KOPT-K1 (cell line): ENCODE results near the gene SETDB1.

Source experiments
- H3K27ac ChIP-seq: fragments of 200-600 bp; sonication (generic); 2 replicates; pipeline ENCODE4 v1.5.1; 2016; ENCODE audit warnings: antibody characterized with exemption, mild to moderate bottlenecking, low read depth, low read length; ENCODE audit not compliant: poor library complexity, severe bottlenecking
- H3K36me3 ChIP-seq: fragments of 200-600 bp; sonication (generic); 2 replicates; pipeline ENCODE4 v1.5.1; 2017; ENCODE audit warnings: antibody characterized with exemption, mild to moderate bottlenecking, low read length, moderate library complexity; ENCODE audit not compliant: insufficient read depth
- H3K9me3 ChIP-seq: fragments of 200-600 bp; sonication (generic); 2 replicates; pipeline ENCODE4 v1.5.1; 2017; ENCODE audit warnings: antibody characterized with exemption, low read length, mild to moderate bottlenecking; ENCODE audit not compliant: insufficient read depth, poor library complexity, severe bottlenecking

Gene SETDB1

DNA sequence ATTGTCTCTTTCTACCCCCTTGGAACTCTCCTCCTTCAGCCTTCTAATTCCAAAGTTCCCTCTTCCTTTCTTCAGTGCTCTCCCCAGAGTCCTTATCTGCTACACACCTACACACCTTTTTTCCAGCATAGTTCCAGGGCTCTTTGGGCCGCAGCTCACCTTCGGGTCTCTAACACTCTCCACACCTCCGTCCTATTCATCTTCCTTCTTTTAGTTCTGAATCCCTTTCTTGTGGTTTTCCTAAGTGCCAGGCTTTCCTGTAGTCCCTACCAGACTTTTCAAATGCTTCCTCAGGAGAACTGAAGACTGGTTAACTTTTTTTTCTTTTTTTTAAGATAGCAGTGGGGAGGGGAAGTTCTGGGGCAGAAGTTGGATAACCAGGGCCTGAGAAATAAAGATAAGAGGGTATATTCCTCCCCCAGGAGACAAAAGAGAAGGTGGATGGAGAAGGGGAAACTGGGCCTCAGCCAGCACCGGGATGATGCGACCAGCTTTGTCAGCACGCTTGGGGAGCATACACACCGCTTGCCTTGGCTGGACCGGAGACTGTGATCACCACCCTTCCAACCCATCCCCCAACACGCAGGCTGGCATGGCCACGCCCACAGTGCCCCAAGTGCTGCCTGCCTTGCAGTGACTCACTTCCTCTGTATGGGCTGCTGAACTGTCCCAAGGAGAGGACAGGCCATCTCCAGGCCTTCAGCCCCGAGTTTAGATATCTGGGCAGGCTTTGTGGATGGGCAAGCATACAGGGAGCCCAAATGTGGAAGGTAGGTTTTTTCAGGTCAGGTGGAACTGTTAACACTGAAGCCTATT lies 50.9 kb downstream of the SETDB1 start:
- no peaks in the 10 kb centered on the region for H3K9me3 ChIP-seq
- H3K36me3 ChIP-seq = peaks cover 4% of the 10 kb centered on the region
- peak overlapping the region; percentile 50 for H3K27ac ChIP-seq

DNA sequence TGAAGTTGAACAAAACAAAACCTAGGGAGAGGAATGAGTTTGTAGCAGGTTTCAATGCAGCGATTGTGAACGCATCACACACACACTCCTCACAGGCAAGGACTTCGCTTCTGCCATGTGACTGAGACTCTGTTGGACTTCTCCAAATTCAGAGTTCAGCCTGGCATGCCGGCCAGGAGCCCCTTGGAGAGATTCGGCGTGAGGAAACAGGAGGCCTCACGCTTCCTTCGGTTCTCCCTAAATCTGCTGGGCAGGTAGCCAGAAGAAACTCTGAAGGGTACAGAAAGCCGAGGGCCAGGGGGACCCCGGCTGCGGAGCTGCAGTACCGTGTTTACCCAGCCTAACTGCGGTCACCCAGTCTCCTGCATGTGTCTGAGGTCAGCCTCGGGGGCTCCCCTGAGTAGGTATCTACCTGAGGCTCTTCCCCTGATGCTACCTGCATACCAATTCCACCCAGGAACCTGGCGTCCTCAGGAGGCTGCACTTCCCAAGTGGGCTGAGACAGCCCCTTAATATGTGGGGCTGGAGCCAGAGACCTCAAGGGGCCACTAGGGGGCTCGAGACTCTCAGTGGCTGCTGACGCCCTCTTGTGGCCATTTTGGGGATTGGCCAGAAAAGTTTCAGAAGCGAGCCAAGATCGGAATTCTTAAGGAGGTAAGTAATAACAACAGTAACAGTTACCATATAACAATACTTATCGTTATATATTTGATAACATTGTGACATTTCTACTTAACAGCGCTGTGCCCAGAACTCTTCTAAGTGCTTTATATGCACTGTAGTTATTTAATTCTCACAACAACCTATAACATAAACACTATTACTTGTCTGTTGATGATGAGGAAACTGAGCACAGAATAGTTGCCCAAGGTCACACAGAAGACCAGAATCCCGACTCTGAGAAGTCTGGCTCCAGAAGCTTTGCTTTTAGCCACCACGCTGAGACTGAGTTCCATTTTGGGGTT lies 53.2 kb downstream of the SETDB1 start:
- Histone ChIP-seq H3K9me3 (no peaks in the 10 kb centered on the region), H3K27ac (no peak overlapping the region)

DNA sequence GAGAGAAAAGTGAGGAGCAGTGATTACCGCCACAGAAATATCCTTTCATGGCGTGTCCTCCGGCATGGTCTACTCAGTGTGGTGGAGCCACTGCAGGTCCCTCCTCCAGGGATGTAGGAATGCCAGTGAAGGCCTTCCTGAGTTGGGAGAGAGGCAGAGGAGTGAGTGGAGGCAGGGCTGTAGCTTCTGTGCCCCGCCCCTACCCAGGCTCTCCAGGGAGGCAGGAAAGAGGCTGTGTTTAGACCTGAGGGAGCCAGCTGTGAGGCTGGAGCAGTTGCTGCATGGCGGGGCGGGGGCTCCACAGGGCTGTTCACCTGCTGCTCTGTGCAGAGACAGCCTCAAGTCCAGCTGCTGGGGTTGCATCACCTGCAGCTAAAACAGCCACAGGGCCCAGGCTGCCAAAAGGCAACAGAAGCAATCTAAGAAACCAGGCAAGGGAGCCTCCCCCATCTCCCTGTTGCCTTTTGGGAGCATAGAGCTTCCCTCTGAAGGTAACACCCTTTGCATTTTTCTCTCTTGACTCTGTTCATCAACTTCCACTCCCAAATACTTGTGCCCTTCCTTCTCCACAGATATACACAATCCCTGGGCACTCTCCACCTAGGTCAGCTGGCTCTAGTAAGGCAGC lies 55.1 kb downstream of the SETDB1 start:
- Histone ChIP-seq H3K36me3 (no peaks in the 10 kb centered on the region), H3K27ac (no peak overlapping the region)

More for the DNA sequence above, 53.2 kb downstream of the SETDB1 start:
- no peaks in the 10 kb centered on the region for H3K36me3 ChIP-seq

DNA sequence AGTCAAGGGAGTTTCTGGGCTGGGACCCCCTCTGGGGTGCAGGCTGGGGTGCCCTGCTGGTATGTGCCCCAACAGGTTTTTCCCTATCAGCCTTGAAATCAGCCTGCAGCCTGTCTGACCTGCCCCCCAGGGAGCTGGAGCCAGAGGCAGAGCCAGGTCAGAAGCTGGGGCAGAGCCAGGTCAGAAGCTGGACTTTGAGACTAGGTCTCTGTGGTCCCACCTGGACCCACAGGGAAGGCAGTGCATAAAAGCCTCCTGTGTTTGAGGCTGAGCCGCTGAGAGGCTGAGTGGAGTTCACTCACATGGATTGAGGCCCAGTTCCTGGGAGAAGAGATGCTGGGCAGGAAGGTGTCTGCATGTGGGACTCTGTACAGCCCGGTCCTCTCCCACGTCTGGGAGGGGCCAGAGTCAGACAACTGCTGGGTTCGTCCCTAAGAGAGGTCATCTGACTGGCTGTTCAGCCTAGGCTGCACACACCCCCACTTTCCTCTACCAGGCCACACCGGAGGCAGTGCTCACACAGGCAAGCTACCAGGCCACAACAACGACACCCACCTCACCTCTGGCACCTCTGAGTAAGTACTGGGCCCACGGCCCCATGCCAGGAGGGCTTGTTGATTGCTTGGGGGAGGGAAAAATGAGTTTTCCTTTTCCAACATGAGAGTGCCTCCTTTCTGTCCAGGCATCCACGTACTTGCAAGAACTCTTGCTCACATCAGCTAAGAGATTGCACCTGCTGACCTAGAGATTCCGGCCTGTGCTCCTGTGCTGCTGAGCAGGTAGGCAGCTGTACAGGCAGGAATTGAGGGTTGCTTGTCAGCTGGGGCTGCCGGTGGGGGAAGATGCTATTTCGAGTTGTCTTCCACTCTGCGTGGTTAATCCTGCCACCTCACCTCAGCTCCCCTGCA lies 55.9 kb downstream of the SETDB1 start, which contains the start of gene ANXA9:
TSS of gene ANXA9 (plus strand) at position 488 of the 908 bp plus-strand sequence. CDS start 814 bp downstream, outside the sequence.
- H3K27ac ChIP-seq = no peak within 1 kb of the TSS
- no peaks in the 10 kb centered on the region for H3K9me3 ChIP-seq
- H3K36me3 ChIP-seq = no peaks in the 10 kb centered on the region

More for the DNA sequence above, 55.1 kb downstream of the SETDB1 start:
- H3K9me3 ChIP-seq = no peaks in the 10 kb centered on the region

DNA sequence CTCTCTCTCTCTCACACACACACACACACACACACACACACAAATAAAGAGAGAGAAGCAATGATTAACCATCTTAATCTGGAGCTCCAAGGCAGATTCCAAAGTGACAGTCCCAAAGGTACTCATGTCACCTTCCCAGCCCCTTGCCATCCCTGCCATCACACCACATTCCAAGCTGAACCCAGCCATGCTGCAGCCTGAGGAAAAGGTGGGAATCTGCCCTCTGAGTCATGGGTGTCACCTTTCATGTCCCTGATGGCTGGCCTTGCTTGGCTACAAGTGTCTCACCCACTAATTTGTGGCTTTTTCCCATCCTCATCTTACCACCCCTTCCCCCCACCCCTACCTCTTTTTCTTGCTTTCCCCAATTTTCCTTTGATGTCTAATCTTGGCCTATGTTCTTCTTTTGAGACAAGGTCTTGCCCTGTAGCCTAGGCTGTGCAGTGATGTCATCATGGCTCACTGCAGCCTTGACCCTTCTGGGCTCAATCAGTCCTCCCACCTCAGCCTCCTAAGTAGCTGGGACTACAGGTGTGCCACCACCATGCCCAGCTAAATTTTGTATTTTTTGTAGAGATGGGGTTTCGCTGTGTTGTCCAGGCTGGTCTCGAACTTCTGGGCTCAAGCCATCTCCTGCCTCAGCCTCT lies 59.1 kb downstream of the SETDB1 start:
- Histone ChIP-seq H3K27ac (no peak overlapping the region), H3K36me3 (no peaks in the 10 kb centered on the region), H3K9me3 (no peaks in the 10 kb centered on the region)

DNA sequence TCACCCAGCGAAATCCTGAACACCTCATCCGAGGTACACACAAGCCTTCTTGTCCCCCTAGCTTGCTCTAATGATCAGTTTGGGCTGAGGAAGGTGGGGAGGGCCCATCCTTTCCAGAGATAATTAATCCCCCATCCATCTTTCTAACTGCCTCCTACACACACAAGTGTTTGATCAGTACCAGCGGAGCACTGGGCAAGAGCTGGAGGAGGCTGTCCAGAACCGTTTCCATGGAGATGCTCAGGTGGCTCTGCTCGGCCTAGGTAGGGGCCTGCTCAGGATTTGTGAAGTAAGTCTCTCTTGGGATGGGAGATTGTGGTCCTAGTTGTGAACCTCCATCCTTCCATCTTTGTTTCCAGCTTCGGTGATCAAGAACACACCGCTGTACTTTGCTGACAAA lies 61.8 kb downstream of the SETDB1 start:
- Histone ChIP-seq H3K36me3 (no peaks in the 10 kb centered on the region), H3K27ac (no peak overlapping the region), H3K9me3 (no peaks in the 10 kb centered on the region)

DNA sequence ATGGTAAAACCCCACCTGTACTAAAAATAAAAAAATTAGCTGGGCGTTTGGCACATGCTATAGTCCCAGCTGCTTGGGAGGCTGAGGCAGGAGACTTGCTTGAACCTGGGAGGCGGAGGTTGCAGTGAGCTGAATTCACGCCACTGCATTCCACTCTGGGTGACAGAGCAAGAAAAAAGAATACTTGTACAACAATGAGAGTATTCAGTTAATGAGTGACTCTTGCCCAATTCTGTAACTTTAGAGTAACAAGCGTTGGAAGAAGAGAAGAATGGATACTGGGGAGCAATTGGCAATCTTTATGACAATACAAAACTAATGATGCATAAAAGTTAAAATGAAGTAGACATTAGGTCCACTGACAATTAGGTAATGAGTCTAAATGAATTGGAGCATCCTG lies 66.5 kb downstream of the SETDB1 start:
- Histone ChIP-seq H3K27ac (no peak overlapping the region), H3K36me3 (no peaks in the 10 kb centered on the region), H3K9me3 (no peaks in the 10 kb centered on the region)

DNA sequence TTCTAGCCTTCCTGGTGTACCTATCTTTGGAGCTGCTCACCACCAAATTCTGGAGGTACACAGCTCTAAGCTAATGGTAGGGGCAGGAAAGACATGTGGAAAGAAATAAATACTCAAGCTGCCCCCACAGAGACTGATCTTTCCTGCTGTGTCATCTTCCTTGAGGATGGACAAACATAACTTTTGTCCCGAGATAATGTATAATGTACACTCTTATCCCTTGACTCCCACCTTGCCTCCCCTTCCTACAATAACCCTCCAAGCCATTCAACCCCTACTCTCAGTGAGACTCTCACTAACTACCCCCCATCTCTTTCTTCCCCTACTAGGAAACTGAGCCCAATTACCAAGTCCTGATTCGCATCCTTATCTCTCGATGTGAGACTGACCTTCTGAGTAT lies 68.1 kb downstream of the SETDB1 start:
- Histone ChIP-seq H3K9me3 (no peaks in the 10 kb centered on the region), H3K36me3 (no peaks in the 10 kb centered on the region), H3K27ac (no peak overlapping the region)

DNA sequence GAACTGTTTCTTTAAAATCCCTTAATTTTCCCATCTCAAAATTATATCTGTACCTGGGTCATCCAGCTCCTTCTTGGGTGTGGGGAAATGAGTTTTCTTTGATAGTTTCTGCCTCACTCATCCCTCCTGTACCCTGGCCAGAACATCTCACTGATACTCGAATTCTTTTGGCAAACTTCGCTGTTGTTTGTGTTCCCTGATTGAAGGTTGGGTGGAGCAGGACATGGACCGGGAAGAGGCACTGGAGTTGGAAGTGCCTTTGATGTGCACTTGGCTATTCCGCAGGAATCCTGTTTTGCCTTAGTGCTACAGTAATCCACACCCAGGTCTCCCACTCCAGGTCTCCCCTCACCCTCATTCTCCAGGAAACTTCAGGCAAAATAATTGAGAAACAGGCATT lies 69.3 kb downstream of the SETDB1 start:
- Histone ChIP-seq H3K27ac (no peak overlapping the region), H3K36me3 (no peaks in the 10 kb centered on the region), H3K9me3 (no peaks in the 10 kb centered on the region)

DNA sequence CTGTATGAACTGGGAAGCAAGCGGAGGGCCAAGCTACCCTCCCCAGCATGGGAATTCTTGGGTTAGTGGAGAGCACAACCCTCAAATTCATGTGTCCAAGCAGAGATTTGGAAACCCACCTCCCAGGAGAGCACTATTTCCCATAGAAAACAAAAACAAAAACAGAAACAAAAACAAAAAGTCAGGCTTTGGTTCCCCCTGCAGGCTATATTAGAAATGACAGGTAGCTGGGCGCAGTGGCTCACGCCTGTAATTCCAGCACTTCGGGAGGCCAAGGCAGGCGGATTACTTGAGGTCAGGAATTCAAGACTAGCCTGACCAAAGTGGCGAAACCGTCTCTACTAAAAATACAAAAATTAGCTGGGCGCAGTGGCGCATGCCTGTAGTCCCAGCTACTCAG lies 69.7 kb downstream of the SETDB1 start:
- Histone ChIP-seq H3K27ac (no peak overlapping the region), H3K36me3 (no peaks in the 10 kb centered on the region), H3K9me3 (no peaks in the 10 kb centered on the region)

DNA sequence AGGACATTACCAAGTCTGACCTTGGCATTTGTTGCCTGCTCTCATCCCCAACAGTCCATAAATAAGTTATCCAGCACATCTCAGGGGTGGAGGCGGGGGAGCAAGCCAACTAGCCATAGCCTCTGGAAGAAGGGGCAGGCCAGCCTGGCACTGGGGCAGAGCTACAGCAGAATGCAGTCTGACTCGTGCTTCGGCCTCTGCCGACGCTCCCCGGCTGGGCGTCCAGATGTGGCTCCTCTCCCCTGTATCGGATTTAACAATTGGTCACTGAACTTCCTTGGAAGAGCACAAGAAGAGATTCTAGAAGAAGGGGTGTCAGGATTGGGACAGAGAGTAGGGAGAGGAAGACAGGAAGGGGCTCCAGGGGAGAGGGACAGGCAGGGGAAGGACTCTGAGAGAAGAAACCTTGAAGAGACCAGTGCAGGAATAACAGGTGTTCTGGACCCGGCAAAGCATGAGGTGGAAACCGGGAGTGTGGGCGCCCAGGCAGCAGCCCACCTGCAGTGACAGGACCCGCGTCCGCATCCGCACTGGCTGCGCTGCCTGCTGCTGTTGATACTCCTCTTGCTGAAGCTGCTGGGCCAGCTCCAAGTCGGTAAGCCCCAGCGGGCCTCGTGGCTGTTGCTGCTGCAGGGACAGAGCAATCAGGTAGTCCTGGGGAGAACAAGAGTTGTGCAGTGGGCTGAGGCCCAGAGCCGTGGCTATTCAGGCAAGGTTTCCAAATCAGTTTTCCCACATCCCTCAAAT lies 71.1 kb downstream of the SETDB1 start:
- no peak overlapping the region for H3K27ac ChIP-seq
- no peaks in the 10 kb centered on the region for H3K9me3 ChIP-seq
- no peaks in the 10 kb centered on the region for H3K36me3 ChIP-seq

DNA sequence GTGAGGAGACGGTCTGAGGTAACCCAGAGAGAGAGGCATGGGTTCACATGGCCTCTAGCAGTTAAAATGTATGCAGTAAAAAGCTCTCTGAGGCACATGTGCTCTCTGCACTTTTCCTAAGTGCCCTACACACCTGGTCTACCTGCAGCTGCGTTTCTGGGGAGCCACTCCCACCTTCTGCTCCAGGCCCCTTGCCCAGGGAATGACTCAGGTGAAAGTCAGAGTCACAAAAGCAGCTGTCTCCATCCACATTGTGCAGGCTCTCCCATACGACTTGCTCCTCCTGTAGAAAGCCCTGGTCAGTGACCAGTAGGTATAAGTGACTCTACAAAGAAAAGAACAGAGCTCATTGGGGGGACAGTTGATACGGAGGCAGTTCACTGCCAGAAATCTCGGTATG lies 71.8 kb downstream of the SETDB1 start:
- H3K27ac ChIP-seq = no peak overlapping the region

DNA sequence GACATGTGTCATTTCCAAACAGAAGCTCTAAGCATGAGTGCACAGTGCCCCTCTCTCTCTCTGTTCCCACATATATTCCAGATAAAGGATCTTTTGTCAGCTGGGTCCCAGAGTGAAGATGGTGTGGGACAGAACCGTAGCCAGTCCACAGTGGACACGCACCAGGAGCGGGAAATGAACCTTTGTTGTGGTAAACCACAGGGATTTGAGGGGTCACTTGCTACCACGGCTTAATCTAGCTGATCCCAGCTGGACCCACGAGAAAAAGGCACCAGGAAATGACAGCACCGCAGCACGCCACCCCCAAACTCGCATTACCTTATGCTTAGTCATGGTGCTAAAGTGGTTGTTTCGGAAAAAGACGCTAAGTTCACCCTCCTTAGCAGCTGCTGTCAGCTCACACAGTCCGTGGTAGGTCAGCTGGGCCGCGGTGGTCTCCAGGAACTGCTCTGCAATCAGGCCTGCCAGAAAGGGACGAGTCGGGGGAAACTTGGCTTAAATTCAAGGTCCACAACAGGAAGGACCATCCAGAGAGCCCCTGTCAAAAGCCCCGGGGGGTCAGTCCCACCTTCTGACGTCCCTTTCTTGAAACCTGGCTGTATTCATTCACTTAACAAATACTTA lies 73.0 kb downstream of the SETDB1 start:
- Histone ChIP-seq H3K9me3 (no peaks in the 10 kb centered on the region), H3K36me3 (no peaks in the 10 kb centered on the region), H3K27ac (no peak overlapping the region)

More for the DNA sequence above, 71.8 kb downstream of the SETDB1 start:
- Histone ChIP-seq H3K9me3 (no peaks in the 10 kb centered on the region), H3K36me3 (no peaks in the 10 kb centered on the region)
